ENCODE measurements around the gene ASNSD1. TPM values are rescaled to one million over a fixed set of nuclear protein-coding genes. Genes with fewer than 3 reads are reported as not detected.
"Not testable (repeated sequence)": the region's sequence is repeated elsewhere in the genome, so short reads cannot be mapped to it uniquely, and the experiment has no call there.

ASNSD1 gene
- total and polyA plus RNA-seq, 2 donors (not counting 1 experiment from before 2014, with no cell fraction given), result 13.0 to 29.8 TPM

DNA sequence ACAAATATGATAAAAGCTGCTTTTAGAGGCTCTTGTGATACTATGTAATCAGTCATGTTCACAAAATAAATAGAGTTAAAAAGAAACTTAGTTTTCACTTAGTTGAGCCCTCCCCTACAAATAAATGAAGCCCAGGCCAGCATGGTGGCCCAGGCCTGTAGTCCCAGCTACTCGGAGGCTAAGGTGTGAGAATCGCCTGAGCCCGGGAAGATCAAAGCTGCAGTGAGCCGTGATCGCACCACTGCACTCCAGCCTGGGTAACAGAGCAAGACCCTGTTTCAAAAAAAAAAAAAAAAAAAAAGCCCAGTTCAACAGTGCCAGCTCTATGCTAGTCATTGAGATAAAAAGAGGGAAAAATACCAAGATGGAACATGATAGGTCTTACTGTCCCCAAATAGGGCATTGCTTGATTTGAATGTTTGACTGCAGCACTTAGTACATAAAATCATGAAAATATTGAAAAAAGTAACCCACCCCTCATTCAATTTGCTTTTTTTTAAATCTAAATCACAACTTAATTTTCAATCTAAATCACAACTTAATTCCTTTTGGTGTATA lies 1.5 kb downstream of the ASNSD1 start:
- H3K4me2 ChIP-seq (replicated peaks; ENCODE audit: low read depth, low read length, poor library complexity, severe bottlenecking), result peak overlapping the region; percentile 82
- Mint-ChIP-seq H3K4me3 (no peak overlapping the region), H3K9me3 (ENCODE audit: insufficient read depth) (no peaks in the 10 kb centered on the region), H3K4me1 (peaks cover 28% of the 10 kb centered on the region), H3K27ac (no peak overlapping the region), H3K27me3 (no peaks in the 10 kb centered on the region)
- ChIA-PET POLR2A (interaction anchor here (0.6 to 1.2 kb wide), 2 partner anchors 12 to 100 kb away, joined by 4 to 11 read pairs; partner anchors contain the start of gene ANKAR), CTCF (interaction anchor here (0.5 to 6.4 kb wide), 6 partner anchors 11 to 985 kb away, joined by 3 to 86 read pairs (median 42); partner anchors contain the start of genes ANKAR and OSGEPL1)
- H4K20me1 ChIP-seq (ENCODE audit: control insufficient read depth, insufficient read depth, low read length, poor library complexity, severe bottlenecking), result no peaks in the 10 kb centered on the region
- H3K27me3 ChIP-seq (replicated peaks in 1 of 4; ENCODE audit: control extremely low read depth in 1 of 4, control insufficient read depth in 3 of 4, insufficient read depth in 4 of 4, low read length in 3 of 4), result no peaks in the 10 kb centered on the region
- peak overlapping the region in 3 of 5 experiments; percentile 91 to 100 (median 98) for H3K4me3 ChIP-seq (ENCODE audit: control extremely low read depth in 1 of 5, extremely low read depth in 1 of 5, insufficient read depth in 1 of 5, low read depth in 2 of 5, low read length in 4 of 5)
- H3K27ac ChIP-seq (ENCODE audit: low read length in 2 of 2), result peak overlapping the region in 1 of 2 donors; percentile 35
- H3K9me3 ChIP-seq (ENCODE audit: control extremely low read depth in 1 of 3, control insufficient read depth in 2 of 3, insufficient read depth in 1 of 3, low read length in 2 of 3), result no peaks in the 10 kb centered on the region
- H2AFZ ChIP-seq (ENCODE audit: insufficient read depth, low read depth, low read length, poor library complexity, severe bottlenecking), result no peak overlapping the region
- H3K36me3 ChIP-seq (replicated peaks in 1 of 2; ENCODE audit: control extremely low read depth in 1 of 2, control insufficient read depth in 1 of 2, extremely low read depth in 1 of 2, insufficient read depth in 2 of 2, low read length in 1 of 2), result peaks cover 11 to 20% of the 10 kb centered on the region in 2 experiments
- H3K4me1 ChIP-seq (ENCODE audit: control insufficient read depth in 2 of 2, insufficient read depth in 2 of 2, low read length in 2 of 2), result peaks cover 20 to 27% of the 10 kb centered on the region in 2 donors
- no peak for TF ChIP-seq EZH2 (IDR thresholded peaks at IDR 0.05; ENCODE audit: borderline replicate concordance, insufficient read depth, low read depth, low read length, poor library complexity, severe bottlenecking)
- TF ChIP-seq, protein P1, sequence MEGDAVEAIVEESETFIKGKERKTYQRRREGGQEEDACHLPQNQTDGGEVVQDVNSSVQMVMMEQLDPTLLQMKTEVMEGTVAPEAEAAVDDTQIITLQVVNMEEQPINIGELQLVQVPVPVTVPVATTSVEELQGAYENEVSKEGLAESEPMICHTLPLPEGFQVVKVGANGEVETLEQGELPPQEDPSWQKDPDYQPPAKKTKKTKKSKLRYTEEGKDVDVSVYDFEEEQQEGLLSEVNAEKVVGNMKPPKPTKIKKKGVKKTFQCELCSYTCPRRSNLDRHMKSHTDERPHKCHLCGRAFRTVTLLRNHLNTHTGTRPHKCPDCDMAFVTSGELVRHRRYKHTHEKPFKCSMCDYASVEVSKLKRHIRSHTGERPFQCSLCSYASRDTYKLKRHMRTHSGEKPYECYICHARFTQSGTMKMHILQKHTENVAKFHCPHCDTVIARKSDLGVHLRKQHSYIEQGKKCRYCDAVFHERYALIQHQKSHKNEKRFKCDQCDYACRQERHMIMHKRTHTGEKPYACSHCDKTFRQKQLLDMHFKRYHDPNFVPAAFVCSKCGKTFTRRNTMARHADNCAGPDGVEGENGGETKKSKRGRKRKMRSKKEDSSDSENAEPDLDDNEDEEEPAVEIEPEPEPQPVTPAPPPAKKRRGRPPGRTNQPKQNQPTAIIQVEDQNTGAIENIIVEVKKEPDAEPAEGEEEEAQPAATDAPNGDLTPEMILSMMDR (IDR thresholded peaks at IDR 0.05), result no peak
- H3K9ac ChIP-seq (ENCODE audit: low read length), result peak overlapping the region; percentile 90
- intact Hi-C loops (cut with micrococcal nuclease), result loop anchor here (5.0 kb wide), 2 partner anchors 1220 to 1490 kb away; partner anchors contain the start of genes GLS and STAT4
- no peak for DNase-seq
- peaks cover 24% of the 10 kb centered on the region for H3K79me2 ChIP-seq (ENCODE audit: control insufficient read depth, insufficient read depth, low read length)
- WGBS (ENCODE audit: insufficient coverage), result 38% methylated on average over 3 of the region's 5 CpGs
- ATAC-seq (ENCODE audit: low read depth), result no peak

DNA sequence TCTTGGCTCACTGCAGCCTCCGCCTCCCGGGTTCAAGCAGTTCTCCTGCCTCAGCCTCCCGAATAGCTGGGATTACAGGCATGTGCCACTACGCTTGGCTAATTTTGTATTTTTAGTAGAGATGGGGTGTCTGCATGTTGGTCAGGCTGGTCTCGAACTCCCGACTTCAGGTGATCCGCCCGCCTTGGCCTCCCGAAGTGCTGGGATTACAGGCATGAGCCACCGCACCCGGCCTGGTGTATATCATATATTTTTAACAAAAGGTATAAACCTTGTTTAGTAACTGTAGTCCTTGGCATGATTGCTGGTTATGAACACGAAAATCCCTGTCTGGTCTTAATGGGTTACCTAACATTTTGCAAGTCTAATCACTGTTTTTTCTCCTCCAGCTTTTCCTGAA lies 2.1 kb downstream of the ASNSD1 start:
- H3K4me3 ChIP-seq (ENCODE audit: control extremely low read depth in 1 of 5, extremely low read depth in 1 of 5, insufficient read depth in 1 of 5, low read depth in 2 of 5, low read length in 4 of 5); H3K27me3 ChIP-seq (replicated peaks in 1 of 4; ENCODE audit: control extremely low read depth in 1 of 4, control insufficient read depth in 3 of 4, insufficient read depth in 4 of 4, low read length in 3 of 4); H3K27ac Mint-ChIP-seq; H3K27ac ChIP-seq (ENCODE audit: low read length in 2 of 2); DNase-seq; H2AFZ ChIP-seq (ENCODE audit: insufficient read depth, low read depth, low read length, poor library complexity, severe bottlenecking); H3K27me3 Mint-ChIP-seq; H4K20me1 ChIP-seq (ENCODE audit: control insufficient read depth, insufficient read depth, low read length, poor library complexity, severe bottlenecking); H3K4me2 ChIP-seq (replicated peaks; ENCODE audit: low read depth, low read length, poor library complexity, severe bottlenecking); H3K9ac ChIP-seq (ENCODE audit: low read length); H3K9me3 Mint-ChIP-seq (ENCODE audit: insufficient read depth); ATAC-seq (ENCODE audit: low read depth); H3K9me3 ChIP-seq (ENCODE audit: control extremely low read depth in 1 of 3, control insufficient read depth in 2 of 3, insufficient read depth in 1 of 3, low read length in 2 of 3): not testable (repeated sequence)
- peaks cover 24% of the 10 kb centered on the region for H3K79me2 ChIP-seq (ENCODE audit: control insufficient read depth, insufficient read depth, low read length)
- peak overlapping the region; percentile 63 for H3K4me3 Mint-ChIP-seq
- H3K36me3 ChIP-seq (replicated peaks in 1 of 2; ENCODE audit: control extremely low read depth in 1 of 2, control insufficient read depth in 1 of 2, extremely low read depth in 1 of 2, insufficient read depth in 2 of 2, low read length in 1 of 2), result peaks cover 15 to 26% of the 10 kb centered on the region in 2 experiments
- 97% methylated on average over 4 of the region's 12 CpGs for WGBS (ENCODE audit: insufficient coverage)
- peaks cover 23% of the 10 kb centered on the region for H3K4me1 Mint-ChIP-seq
- H3K4me1 ChIP-seq (ENCODE audit: control insufficient read depth in 2 of 2, insufficient read depth in 2 of 2, low read length in 2 of 2), result peaks cover 14 to 21% of the 10 kb centered on the region in 2 donors
- intact Hi-C loops (cut with micrococcal nuclease), result loop anchor here (5.0 kb wide), 2 partner anchors 1219 to 1489 kb away; partner anchors contain the start of genes GLS and STAT4
- POLR2A ChIA-PET, result interaction anchor here (0.6 kb wide), 1 partner anchor 12 kb away, joined by 3 read pairs; no protein-coding TSS in a partner anchor
- CTCF ChIA-PET, result interaction anchor here (1.5 to 6.4 kb wide), 2 partner anchors 11 to 408 kb away, joined by 5 to 86 read pairs; partner anchors contain the start of gene ANKAR

Data from B cell (primary cell).